ENCODE results near the gene BSPRY. TPM values are rescaled to one million over a fixed set of nuclear protein-coding genes. Genes with fewer than 3 reads are reported as not detected.

BSPRY gene
- total and polyA plus RNA-seq, 2 of the 13 experiments (the other 11 are each of a cell fraction or from before 2014, with no cell fraction given): 0.09 to 0.26 TPM

DNA sequence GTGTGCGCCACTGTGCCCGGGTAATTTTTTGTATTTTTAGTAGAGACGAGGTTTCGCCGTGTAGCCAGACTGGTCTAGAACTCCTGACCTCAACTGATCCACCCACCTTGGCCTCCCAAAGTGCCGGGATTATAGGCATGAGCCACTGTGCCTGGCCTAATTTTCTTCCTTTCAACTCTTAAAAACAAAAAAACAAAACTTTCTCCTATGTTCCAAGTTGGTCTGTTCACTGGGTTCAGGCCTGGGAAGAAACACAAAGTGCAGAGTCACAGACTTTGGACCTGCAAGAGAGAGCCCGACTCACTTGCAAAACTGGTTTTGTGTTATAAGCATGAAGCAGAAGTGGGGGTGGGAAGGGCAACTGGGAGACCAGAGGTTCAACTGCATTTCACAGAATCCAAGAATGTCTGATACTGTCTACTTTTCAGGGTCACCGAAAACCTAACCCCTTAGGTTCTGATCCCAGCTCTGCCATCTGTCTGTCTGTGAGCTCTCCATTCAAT, 32.6 kb downstream of the BSPRY start (continued):
- 0 out of 2 replicates have a peak, but pooled peaks have one; percentile 17 for TF ChIP-seq ZNF501 (CRISPR knock-in tag; IDR thresholded peaks at IDR 0.05)
- TF ChIP-seq, protein P1, sequence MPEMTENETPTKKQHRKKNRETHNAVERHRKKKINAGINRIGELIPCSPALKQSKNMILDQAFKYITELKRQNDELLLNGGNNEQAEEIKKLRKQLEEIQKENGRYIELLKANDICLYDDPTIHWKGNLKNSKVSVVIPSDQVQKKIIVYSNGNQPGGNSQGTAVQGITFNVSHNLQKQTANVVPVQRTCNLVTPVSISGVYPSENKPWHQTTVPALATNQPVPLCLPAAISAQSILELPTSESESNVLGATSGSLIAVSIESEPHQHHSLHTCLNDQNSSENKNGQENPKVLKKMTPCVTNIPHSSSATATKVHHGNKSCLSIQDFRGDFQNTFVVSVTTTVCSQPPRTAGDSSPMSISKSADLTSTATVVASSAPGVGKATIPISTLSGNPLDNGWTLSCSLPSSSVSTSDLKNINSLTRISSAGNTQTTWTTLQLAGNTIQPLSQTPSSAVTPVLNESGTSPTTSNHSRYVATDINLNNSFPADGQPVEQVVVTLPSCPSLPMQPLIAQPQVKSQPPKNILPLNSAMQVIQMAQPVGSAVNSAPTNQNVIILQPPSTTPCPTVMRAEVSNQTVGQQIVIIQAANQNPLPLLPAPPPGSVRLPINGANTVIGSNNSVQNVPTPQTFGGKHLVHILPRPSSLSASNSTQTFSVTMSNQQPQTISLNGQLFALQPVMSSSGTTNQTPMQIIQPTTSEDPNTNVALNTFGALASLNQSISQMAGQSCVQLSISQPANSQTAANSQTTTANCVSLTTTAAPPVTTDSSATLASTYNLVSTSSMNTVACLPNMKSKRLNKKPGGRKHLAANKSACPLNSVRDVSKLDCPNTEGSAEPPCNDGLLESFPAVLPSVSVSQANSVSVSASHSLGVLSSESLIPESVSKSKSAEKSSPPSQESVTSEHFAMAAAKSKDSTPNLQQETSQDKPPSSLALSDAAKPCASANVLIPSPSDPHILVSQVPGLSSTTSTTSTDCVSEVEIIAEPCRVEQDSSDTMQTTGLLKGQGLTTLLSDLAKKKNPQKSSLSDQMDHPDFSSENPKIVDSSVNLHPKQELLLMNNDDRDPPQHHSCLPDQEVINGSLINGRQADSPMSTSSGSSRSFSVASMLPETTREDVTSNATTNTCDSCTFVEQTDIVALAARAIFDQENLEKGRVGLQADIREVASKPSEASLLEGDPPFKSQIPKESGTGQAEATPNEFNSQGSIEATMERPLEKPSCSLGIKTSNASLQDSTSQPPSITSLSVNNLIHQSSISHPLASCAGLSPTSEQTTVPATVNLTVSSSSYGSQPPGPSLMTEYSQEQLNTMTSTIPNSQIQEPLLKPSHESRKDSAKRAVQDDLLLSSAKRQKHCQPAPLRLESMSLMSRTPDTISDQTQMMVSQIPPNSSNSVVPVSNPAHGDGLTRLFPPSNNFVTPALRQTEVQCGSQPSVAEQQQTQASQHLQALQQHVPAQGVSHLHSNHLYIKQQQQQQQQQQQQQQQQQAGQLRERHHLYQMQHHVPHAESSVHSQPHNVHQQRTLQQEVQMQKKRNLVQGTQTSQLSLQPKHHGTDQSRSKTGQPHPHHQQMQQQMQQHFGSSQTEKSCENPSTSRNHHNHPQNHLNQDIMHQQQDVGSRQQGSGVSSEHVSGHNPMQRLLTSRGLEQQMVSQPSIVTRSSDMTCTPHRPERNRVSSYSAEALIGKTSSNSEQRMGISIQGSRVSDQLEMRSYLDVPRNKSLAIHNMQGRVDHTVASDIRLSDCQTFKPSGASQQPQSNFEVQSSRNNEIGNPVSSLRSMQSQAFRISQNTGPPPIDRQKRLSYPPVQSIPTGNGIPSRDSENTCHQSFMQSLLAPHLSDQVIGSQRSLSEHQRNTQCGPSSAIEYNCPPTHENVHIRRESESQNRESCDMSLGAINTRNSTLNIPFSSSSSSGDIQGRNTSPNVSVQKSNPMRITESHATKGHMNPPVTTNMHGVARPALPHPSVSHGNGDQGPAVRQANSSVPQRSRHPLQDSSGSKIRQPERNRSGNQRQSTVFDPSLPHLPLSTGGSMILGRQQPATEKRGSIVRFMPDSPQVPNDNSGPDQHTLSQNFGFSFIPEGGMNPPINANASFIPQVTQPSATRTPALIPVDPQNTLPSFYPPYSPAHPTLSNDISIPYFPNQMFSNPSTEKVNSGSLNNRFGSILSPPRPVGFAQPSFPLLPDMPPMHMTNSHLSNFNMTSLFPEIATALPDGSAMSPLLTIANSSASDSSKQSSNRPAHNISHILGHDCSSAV (CRISPR knock-in tag; IDR thresholded peaks at IDR 0.05; ENCODE audit: borderline replicate concordance): no peak
- TF ChIP-seq PAF1 (CRISPR knock-in tag; IDR thresholded peaks at IDR 0.05): no peak
- TF ChIP-seq, protein P2, sequence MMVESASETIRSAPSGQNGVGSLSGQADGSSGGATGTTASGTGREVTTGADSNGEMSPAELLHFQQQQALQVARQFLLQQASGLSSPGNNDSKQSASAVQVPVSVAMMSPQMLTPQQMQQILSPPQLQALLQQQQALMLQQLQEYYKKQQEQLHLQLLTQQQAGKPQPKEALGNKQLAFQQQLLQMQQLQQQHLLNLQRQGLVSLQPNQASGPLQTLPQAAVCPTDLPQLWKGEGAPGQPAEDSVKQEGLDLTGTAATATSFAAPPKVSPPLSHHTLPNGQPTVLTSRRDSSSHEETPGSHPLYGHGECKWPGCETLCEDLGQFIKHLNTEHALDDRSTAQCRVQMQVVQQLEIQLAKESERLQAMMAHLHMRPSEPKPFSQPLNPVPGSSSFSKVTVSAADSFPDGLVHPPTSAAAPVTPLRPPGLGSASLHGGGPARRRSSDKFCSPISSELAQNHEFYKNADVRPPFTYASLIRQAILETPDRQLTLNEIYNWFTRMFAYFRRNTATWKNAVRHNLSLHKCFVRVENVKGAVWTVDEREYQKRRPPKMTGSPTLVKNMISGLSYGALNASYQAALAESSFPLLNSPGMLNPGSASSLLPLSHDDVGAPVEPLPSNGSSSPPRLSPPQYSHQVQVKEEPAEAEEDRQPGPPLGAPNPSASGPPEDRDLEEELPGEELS (CRISPR knock-in tag; IDR thresholded peaks at IDR 0.05): peak; percentile 68
- no peak for TF ChIP-seq TRIM24 (CRISPR knock-in tag; IDR thresholded peaks at IDR 0.05)
- TF ChIP-seq KLF15 (CRISPR knock-in tag; IDR thresholded peaks at IDR 0.05; ENCODE audit: borderline replicate concordance): no peak
- peak; percentile 95 for TF ChIP-seq HNF4G (IDR thresholded peaks at IDR 0.05; ENCODE audit: borderline replicate concordance, low read depth, low read length)
- peak; percentile 91; the same call in 1 of the 2 replicates for TF ChIP-seq HNF4G (CRISPR knock-in tag; IDR thresholded peaks at IDR 0.05; ENCODE audit: borderline replicate concordance, low read depth)
- no peak for TF ChIP-seq SMARCE1 (IDR thresholded peaks at IDR 0.05; ENCODE audit: borderline replicate concordance)
- no peak for TF ChIP-seq ZFP36L2 (CRISPR knock-in tag; IDR thresholded peaks at IDR 0.05)
- TF ChIP-seq, protein P3, sequence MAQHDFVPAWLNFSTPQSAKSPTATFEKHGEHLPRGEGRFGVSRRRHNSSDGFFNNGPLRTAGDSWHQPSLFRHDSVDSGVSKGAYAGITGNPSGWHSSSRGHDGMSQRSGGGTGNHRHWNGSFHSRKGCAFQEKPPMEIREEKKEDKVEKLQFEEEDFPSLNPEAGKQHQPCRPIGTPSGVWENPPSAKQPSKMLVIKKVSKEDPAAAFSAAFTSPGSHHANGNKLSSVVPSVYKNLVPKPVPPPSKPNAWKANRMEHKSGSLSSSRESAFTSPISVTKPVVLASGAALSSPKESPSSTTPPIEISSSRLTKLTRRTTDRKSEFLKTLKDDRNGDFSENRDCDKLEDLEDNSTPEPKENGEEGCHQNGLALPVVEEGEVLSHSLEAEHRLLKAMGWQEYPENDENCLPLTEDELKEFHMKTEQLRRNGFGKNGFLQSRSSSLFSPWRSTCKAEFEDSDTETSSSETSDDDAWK (CRISPR knock-in tag; IDR thresholded peaks at IDR 0.05): no peak
- TF ChIP-seq, protein P4, sequence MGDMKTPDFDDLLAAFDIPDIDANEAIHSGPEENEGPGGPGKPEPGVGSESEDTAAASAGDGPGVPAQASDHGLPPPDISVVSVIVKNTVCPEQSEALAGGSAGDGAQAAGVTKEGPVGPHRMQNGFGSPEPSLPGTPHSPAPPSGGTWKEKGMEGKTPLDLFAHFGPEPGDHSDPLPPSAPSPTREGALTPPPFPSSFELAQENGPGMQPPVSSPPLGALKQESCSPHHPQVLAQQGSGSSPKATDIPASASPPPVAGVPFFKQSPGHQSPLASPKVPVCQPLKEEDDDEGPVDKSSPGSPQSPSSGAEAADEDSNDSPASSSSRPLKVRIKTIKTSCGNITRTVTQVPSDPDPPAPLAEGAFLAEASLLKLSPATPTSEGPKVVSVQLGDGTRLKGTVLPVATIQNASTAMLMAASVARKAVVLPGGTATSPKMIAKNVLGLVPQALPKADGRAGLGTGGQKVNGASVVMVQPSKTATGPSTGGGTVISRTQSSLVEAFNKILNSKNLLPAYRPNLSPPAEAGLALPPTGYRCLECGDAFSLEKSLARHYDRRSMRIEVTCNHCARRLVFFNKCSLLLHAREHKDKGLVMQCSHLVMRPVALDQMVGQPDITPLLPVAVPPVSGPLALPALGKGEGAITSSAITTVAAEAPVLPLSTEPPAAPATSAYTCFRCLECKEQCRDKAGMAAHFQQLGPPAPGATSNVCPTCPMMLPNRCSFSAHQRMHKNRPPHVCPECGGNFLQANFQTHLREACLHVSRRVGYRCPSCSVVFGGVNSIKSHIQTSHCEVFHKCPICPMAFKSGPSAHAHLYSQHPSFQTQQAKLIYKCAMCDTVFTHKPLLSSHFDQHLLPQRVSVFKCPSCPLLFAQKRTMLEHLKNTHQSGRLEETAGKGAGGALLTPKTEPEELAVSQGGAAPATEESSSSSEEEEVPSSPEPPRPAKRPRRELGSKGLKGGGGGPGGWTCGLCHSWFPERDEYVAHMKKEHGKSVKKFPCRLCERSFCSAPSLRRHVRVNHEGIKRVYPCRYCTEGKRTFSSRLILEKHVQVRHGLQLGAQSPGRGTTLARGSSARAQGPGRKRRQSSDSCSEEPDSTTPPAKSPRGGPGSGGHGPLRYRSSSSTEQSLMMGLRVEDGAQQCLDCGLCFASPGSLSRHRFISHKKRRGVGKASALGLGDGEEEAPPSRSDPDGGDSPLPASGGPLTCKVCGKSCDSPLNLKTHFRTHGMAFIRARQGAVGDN (CRISPR knock-in tag; IDR thresholded peaks at IDR 0.05): no peak
- 0 out of 2 replicates have a peak, but pooled peaks have one; percentile 46 for TF ChIP-seq ZNF292 (CRISPR knock-in tag; IDR thresholded peaks at IDR 0.05; ENCODE audit: borderline replicate concordance, low read depth)
- no peak for TF ChIP-seq HCFC1 (IDR thresholded peaks at IDR 0.05; ENCODE audit: low read depth, low read length)
